ENCODE data around the gene R3HDM1.

- TF ChIP-seq POLR2AphosphoS5 (IDR thresholded peaks at IDR 0.05), result no peak
- TF ChIP-seq POLR2A (IDR thresholded peaks at IDR 0.05), result no peak
- TF ChIP-seq EP300 (IDR thresholded peaks at IDR 0.05; ENCODE audit: low read depth), result no peak
Measured at GRCh38 chr2:135741043-135741394, 209.7 kb downstream of the R3HDM1 start.
